GM13976 (cell line): ENCODE data around the gene UBA3.

ENCODE experiments used
- DNase-seq: peaks from one replicate; pipeline ENCODE4 v3.0.0; 2012; ENCODE audit warnings: low spot score
- in situ Hi-C: fragments of 300-500 bp; cut with MboI; formaldehyde crosslinking; loops from one replicate; pipeline ENCODE4 v1.12.0; 2022; ENCODE audit warnings: low sequenced_read_pairs, mixed read lengths, inconsistent platforms; ENCODE audit not compliant: unreplicated experiment
- TF ChIP-seq, protein P1 (sequence below): IDR thresholded peaks from 2 replicates; pipeline ENCODE4 v1.5.1; 2012; ENCODE audit warnings: borderline replicate concordance, mild to moderate bottlenecking; ENCODE audit not compliant: insufficient read depth; ENCODE audit errors: extremely low read depth, missing control alignments, control extremely low read depth

The UBA3 gene

DNA sequence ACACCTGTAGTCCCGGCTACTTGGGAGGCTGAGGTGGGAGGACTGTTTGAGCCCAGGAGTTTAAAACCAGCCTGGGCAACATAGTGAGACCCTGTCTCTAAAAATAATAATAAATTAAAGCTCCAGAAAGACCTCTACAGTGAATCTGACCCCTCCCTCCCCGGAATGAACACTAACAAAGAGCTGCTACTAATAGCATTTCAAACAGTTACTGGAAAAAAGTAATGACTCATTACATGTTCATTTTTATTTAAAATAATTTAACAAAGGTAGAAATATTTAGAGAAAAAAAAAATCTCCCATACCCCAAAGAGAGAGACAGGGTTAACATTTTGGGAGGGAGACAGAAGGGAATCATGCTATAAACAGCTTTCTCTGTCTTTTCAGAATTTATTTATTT is 2.2 kb upstream of the UBA3 start:
- TF ChIP-seq, protein P1, sequence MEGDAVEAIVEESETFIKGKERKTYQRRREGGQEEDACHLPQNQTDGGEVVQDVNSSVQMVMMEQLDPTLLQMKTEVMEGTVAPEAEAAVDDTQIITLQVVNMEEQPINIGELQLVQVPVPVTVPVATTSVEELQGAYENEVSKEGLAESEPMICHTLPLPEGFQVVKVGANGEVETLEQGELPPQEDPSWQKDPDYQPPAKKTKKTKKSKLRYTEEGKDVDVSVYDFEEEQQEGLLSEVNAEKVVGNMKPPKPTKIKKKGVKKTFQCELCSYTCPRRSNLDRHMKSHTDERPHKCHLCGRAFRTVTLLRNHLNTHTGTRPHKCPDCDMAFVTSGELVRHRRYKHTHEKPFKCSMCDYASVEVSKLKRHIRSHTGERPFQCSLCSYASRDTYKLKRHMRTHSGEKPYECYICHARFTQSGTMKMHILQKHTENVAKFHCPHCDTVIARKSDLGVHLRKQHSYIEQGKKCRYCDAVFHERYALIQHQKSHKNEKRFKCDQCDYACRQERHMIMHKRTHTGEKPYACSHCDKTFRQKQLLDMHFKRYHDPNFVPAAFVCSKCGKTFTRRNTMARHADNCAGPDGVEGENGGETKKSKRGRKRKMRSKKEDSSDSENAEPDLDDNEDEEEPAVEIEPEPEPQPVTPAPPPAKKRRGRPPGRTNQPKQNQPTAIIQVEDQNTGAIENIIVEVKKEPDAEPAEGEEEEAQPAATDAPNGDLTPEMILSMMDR: no peak
- no peak for DNase-seq
- in situ Hi-C loops: no loop called here

GRCh38 chr3:69081583-69082262 is 1.6 kb upstream of the UBA3 start:
- TF ChIP-seq, protein P1: no peak
- DNase-seq: no peak
- in situ Hi-C loops: no loop called here

DNA sequence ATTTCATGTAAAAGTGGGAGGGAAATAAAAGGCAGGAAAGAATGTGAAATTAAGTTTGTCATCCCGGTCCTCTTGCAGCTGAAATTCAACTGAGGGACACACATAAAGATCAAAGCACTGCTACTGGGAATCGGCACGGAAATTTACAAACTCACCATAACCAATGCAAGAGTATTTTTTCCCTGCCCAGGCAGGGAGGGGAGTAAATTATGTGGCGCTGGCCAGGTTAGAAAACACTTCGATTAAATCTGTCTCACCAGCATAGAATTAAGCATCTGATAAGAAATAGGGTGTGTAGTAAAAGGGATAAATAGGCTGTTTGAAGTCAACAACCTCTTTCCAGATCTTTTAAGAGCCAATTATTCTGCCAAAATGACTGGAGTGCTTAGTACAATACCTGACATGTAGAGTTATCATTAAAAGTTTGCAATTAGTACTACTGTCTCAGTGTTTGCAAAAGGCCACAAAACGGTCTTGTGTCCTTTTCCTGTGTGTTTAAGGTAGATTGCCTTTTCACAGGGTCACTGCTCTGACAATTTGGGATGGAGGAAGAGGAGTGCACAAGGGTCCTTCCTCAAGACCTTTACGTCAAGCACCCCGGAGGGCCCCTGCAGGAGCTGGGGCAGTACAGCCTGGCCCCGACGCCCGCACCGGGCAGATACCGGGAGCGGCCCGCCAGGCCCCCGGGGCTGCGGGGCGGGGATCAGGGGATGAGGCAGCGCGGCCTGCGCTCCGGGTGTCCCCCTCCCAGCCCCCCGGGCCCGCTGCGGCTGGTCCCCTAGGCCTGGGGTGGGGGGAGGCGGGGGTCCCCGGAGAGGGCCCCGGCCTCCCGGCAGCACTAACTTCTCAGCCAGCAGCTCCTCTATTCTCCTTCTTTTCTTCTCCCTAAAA is 651 bp downstream of the UBA3 start:
- DNase-seq: no peak
- TF ChIP-seq, protein P1: no peak
- in situ Hi-C loops: no loop called here

GRCh38 chr3:69072928-69073327 is 7.2 kb downstream of the UBA3 start:
- TF ChIP-seq, protein P1: no peak
- in situ Hi-C loops: no loop called here
- no peak for DNase-seq

GRCh38 chr3:69066121-69066520 is 14.0 kb downstream of the UBA3 start:
- in situ Hi-C loops: no loop called here
- no peak for DNase-seq

DNA sequence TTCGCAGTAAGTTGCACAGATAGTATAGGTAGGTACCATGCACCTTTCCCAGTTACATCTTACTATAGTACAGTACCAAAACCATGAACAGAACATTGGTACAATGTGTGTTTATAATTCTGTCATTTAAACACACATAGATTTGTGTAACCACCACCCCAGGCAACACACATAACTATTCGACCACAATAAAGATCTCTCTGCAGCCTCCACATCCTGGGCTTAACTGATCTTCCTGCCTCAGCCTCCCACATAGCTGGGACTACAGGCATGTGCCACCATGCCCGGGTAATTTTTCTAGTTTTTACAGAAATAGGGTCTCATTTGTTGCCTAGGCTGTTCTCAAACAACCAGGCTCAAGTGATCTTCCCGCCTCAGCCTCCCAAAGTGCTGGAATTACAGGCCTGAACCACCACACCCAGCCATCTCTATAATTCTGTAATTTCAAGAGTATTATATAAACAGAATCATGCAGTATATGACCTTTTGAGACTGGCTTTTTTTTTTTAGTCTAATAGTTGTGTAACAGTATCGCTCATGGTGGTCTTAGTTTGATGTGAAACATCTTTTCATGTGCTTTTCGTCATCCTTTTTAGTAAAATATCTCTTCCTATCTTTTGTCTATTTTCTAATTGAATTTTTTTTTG is 14.7 kb downstream of the UBA3 start:
- DNase-seq: no peak
- TF ChIP-seq, protein P1: no peak
- in situ Hi-C loops: no loop called here

More at GRCh38 chr3:69066121-69066520, 14.0 kb downstream of the UBA3 start:
- TF ChIP-seq, protein P1: no peak
